Activated CD4-positive, alpha-beta T cell treated with anti-CD3 and anti-CD28 coated beads, Interleukin-2, Interleukin-6, amounts not matched to agents 100 ng/mL and 50 ng/mL, durations not matched to agents 16 hours and 8 hours (primary cell): ENCODE data around the gene TRAPPC2L.
A peak's percentile ranks its signal among the peaks of the same experiment; 100 is the strongest.
"Not testable (repeated sequence)": the region's sequence is repeated elsewhere in the genome, so short reads cannot be mapped to it uniquely, and the experiment has no call there.

Experiments
- DNase-seq: peaks from one replicate; pipeline ENCODE4 v3.0.0-alpha.2; 2020

TRAPPC2L gene

DNA sequence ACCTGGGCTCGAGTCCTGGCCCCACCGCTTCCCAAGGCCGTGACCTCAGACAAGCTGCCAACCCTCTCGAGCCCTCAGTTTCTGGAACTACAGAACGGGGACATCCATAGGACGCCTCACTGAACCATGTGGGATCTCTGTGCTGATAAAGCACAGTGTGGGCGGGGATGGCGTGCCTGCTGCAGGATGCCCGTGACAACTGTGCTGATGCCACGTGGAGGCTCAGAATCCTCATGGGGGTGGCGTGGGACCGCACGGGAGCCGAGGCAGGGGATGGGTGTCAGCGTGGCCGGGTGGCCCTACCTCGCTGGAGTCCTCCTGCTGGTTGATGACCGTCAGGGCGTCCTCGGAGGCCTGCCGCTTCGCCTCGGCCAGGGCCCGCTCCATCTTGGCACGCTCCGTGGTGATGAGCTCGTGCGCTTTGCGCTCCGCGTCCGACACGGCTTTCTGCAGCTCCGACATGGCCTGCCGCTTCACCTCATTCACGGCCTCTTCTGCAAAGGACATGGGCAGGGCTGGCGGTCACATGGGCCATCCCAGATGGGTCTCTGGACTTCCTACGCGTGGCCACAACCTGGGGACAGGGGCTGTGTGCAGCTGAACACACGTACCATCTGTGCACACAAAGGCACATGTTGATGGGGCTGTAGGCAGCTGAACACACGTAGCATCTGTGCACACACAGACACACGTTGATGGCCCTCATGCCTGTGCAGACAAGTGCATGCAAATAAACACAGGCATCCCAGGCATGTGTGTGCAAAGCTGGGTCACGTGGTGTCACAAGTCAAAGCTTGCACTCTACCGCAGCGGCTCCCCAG, 22.2 kb downstream of the TRAPPC2L start:
- no peak for DNase-seq

DNA sequence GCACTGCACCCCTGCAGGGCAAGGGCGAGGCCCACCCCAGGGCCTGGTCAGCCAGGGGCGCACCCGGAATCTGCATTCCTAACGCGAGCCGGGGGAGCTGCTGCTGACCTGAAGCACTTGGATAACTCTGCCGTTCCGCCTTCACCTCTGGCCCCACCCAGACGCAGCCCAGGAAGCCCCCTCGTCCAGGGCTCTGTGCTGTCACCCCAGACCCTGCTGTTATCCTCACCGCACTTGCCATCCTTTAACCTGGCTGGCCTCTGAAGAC, 22.8 kb downstream of the TRAPPC2L start:
- no peak for DNase-seq

DNA sequence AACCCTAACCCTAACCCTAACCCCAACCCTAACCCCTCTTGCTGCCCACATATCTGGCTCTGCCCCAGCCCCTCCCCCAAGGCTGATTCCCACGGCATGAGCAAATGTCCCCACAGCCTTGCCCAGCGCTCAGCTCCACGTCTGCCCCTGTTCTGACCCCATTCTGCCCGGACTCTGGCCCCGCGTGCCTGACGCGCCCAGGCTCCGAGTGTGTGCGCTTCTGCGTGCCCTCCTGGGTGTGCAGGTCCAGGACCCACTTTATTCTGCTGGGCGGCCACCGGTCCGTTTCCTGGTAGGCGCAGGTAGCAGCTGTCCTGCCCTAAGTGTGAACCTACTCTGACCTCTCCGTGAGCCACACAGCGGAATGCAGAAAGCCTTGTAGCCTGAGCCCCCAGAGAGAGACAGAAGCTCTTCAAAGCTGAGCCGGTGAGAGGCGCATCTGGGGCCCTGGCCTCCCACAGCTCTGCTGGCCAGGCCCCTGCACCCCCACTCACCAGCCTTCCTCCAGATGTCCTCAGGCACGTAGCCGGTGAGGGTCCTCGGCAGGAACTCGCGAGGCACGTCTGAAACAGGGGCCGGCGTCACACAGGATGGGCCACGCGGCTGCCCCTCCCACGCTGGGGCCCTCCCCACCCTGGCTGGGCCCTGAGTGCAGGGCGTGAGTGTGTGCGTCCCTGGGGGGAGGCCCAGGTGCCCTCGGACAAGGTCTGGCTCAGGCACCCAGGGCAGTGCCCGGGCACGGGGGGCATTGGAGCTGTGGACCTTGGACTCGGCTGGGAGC, 23.5 kb downstream of the TRAPPC2L start:
- no peak for DNase-seq

DNA sequence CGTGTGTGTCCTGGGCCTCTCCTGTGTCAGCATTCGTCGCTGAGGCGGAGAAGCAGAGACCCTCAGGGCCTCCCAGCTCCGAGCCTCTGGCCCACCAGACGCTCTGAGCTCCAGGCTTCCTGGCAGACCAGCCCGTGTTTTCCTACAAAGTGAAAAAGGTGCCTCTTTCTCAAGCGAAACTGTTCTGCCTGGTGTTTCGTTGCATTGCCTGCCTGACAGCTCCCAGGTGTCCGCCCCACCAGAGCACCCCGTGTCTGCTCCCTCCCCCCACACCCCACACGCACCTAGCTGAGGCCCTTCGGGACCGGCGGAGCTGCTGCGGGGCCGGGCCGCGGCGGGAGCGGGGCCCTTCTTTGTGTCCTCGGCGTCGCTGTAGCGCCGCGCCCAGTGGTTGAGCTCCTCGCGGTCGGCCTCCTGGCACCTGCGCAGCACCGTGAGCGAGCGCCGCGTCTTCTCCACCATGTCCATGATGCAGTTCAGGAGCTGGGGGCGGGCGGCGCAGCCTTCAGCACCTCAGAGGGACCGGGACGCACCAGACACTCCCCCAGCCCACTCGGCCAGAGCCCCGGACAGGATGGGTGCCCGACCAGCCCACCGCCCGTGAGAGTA, 24.2 kb downstream of the TRAPPC2L start:
- no peak for DNase-seq

DNA sequence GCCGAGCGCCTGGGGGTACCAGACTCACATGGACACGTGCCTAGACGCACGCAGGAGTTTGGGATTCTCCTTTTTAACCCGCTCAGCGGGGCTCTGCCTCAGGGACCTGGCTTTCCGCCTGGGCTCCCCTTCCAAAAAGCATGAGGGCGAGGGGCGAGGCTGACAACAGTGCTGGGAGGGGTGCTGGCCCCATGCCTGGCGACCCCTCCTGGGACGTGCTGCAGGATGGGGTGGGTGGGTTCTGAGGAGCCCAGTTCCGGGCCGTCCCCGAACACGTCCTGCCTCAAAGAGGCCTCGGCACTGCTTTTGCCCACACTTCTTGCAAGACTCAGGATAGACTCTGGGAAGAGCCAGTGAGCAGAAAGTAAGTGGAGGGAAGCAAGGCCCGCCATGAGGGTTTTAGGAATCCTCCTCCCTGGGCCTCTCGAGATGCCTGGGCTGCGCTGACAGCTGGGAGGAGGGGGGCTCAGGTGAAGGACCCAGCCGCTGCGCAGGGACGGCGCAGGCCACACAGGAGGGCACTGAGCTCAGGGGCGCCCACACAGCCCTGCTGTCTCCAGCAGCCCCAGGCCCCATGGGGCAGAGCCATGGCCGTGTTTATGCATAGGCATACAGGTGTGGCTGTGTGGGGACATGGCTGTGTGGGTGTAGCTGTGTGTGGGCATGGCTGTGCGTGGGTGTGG, 24.9 kb downstream of the TRAPPC2L start:
- DNase-seq = no peak

DNA sequence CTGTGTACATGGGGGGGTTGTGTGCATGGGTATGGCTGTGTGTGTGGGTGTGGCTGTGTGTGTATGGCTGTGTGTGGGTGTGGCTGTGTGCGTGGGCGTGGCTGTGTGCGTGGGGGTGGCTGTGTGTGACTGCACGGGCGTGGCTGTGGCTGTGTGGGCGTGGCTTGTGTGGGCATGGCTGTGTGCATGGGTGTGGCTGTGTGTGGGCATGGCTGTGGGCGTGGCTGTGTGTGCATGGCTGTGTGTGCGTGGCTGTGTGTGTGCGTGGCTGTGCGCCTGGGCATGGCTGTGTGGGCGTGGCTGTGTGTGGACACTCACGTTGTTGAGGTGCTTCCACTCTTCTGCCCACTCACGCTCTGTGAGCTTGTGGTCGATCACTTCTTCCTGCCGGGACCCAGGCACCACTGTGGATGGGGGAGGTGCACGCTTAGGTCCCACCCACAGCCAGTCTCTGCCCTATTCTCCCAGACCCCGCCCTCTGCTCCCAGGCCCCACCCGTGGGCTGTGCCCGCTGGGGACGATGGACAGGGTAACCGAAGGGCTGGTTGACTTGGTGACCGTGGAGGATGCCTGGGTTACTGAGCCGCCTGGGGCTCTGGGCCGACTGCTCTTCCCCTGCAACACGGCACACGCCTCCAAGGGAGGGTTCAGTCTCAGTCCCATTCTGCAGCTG, 25.6 kb downstream of the TRAPPC2L start:
- DNase-seq = peak; percentile 10

DNA sequence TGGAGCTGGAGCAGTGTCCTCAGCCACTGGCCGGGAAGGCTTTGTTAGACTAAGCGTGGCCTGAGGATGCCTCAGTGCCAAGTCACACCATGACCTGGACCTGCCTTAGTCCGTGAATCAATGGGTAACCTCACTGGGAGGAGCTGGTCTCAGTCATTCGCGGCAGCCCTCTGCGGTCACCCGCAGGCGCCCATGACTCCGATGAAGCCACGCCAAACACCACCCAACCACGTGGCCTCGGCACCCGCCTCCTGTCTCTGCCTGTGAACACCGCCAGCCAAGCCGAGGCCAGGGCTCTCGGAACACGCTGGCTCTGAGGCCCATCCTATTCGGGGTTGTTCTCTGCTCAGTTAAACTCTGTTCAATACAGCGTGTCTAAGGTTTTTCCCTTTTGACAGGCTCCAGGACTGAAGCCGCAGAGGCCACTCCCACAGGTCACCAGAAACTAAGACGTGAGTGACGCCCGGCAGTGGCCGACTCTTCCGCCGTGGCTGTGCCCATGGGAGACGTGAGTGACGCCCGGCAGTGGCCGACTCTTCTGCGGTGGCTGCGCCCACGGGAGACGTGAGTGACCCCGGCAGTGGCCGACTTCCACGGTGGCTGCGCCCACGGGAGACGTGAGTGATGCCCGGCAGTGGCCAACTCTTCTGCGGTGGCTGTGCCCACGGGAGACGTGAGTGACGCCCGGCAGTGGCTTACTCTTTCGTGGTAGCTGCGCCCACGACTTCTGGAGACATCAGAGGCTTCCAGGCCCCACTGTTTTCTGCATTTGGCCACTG, 26.4 kb downstream of the TRAPPC2L start:
- no peak for DNase-seq

DNA sequence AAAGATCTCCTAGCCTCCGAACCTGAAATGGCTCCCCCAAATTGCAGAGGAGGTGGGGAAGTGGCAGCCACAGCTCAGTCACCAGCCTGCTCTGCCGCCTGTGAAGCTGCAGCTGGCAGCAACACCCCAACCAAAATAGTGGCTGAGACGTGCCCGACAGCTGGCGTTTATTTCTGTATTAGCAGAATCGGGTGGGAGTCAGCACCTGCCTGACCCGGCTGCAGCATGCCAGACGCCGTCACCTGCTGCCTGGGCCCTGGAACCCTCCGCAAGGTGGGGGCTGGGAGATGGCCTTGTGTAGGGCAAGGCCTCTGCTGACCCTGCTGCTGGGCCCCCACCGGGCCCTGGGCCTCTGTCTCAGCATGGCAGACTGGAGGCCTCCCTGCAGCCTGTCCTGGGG, 27.0 kb downstream of the TRAPPC2L start:
- DNase-seq = no peak

DNA sequence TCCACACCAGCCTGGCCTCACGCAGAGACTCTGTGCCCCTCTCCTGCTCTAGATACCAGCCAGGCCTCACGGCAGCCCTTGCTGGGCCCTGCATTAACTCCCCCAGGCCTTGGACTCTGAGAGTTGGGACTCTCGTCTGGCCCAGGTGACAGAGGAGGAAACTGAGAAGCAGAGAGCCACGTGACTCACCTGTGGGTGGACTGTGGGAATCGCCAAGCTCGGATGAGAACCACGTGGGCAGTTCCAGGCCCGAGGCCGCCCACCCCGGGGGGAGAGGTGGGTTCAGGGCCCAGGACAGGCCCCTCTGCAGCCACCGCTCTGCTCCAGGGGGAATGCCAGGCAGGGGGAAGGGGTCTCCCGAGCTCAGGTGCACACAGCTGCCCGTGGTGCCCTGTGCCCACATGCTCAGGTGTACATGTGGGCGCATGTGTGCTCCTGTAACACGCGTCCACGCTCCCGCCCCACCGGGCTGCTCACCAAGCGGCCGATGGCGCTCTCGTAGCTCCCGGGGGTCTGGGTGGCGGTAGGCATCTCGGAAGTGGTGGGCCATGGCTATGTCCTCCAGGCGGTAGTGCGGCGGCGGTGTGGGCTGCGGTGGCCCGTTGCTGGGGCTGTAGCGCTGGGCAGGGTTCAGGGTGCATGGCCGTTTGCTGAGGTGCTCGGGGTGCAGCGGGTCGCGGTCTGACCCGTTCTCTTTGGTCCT, 27.8 kb downstream of the TRAPPC2L start:
- DNase-seq = no peak

DNA sequence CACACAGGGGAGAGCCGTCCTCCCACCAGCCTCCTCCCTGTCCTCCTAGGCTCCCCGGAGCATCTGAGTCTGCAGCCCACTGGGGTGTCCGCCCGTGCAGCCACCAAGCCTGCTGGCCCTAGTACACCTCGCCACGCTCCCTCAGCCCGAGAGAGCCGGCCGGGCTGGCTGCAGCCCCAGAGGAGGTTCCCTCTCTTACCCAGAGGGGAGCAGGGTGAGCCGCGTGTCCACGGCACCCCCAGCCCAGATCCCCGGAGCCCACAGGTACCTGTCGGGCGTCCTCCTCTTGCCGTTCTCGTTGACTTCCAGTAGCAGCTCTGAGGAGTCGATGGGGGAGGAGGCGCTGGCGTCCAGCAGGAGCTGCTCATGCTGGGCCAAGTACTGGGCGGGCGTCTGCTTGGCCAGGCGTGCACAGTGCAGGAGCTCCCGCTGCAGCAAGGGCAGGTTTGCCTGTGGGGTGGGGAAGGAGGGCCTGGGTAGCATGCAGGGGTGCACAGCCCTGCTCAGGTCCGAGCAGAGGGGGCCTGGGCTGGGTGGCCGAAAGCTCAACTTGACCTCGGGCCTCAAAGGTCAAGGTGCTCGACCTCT, 28.9 kb downstream of the TRAPPC2L start:
- no peak for DNase-seq

DNA sequence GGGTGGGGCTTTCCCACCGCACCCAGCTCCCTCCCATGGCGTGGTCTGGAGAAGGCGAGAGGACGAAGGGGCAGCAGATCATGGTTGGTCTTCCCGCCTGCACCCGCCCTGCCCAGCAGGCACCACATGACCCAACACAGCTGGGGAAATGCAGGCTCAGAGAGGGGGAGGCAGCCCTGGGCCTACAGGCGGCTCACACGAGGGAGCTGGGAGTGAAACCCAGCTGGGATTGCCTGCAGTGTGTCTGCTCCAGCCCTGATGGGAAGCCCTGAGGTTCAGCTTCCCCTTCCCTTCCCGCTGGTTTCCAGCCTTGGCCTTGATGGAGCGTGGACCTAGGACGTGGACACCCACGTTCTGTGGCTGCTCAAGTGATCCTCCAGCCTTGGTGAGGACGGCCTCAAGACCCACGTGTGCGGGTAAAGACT, 29.5 kb downstream of the TRAPPC2L start:
- no peak for DNase-seq

DNA sequence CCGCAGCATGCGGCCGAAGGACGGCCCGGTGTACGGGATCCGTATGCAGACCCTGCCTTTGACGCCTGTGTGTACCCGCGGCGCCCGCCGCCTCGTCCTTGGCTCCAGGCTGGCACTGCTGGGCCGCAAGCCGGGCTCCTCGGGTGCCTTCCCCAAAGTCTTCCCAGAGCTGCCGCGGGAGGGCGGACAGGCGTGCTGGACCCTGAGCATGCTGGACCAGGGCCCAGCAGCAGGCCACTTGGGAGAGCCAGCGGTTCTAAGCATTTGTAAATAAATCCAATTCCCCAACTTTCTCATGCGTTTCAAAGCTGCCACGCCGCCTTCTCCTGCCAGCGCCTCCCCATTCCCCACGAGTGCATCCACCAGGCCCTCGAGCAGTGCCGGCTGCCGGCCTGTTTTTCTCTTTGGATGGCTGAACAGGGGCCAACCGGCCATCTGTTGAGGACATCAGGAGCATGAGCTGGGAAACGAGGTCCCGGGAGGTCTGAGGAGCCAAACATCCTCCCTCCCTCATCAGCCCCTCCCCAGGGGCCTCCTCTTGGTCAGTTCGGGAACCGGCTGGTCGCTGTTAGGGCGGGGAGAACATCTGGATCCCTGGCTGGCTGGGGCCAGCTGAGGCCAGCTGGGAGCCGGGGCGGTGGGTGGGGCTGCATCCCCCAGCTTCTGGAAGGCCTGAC, 30.1 kb downstream of the TRAPPC2L start:
- DNase-seq = no peak

DNA sequence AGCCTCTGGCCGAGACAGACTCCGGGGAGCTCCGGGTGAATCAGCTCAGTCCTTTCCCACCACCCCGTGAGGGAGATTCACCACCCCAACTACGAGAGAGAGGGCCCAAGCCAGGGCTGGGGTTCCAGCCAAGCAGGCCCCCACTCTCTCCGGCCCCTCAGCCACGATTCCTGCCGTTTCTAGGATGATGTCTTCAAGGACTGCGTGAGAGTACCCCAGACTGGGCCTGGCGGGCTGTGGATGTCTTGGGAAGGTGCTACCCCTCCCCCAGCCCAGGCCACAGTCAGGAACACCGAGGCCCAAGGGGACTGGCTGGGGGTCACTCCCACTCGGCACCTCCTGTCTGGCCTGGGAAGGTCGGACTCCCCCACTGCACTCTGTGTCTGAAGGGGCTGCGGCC, 31.1 kb downstream of the TRAPPC2L start:
- DNase-seq = no peak

DNA sequence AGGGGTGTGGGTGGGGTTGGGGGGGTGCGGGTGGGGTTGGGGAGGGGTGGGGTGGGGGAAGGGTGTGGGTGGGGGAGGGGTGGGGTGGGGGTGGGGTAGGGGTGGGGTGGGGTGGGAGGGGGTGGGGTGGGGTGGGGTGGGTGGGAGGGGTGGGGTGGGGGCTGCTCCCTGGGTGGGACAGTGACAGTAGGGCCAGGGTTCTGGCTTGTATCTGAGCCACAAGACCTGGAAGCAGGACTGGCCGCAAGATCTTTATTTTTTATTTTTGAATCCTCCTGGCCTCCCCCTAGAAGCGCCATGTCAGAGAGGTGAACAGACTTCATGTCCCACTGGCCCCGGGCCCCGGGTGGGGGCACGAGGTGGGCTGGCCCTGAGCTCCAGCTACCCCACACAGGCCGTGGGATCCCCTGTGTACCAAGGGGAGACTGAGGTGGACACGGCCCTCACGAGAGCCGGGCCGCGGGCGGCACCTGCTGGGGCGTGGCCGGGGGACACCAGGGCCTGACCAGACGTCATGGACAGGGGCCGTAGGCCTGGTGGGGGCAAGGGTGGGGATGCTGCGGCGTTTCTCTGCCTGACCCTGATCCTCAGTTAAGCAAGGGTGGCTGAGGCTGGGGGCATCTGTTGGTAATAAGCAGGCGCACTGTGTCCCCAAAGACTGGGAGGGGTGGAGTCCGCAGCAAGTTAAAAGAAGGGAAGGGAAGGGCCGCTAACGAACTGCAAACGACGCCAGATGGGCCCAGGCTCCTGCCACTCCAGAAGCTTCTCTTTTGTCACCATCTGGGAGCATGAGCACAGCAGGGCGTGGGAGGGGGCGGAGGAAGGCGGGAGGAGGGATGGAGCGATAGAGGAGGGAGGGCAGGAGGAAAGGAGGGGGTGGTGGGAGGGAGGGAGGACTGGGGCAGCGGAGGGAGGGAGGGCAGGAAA, 31.8 kb downstream of the TRAPPC2L start:
- no peak for DNase-seq

DNA sequence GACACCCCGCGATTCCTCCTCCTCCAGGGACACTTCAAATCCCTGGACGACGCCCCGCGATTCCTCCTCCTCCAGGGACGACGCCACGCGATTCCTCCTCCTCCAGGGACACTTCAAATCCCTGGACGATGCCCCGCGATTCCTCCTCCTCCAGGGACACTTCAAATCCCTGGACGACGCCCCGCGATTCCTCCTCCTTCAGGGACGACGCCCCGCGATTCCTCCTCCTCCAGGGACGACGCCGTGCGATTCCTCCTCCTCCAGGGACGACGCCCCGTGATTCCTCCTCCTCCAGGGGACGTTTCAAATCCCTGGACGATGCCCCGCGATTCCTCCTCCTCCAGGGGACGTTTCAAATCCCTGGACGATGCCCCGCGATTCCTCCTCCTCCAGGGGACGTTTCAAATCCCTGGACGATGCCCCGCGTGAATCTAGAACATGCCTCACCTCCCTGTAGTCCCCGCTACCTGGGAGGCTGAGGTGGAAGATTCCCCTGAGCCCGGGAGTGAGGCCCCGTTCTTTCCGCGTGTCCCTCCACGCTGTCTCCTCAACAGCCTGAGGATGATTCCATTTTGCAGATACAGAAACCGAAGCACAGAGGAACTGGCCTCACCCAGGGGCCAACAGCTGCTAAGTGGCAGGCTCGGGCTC, 32.9 kb downstream of the TRAPPC2L start:
- not testable (repeated sequence) for DNase-seq

DNA sequence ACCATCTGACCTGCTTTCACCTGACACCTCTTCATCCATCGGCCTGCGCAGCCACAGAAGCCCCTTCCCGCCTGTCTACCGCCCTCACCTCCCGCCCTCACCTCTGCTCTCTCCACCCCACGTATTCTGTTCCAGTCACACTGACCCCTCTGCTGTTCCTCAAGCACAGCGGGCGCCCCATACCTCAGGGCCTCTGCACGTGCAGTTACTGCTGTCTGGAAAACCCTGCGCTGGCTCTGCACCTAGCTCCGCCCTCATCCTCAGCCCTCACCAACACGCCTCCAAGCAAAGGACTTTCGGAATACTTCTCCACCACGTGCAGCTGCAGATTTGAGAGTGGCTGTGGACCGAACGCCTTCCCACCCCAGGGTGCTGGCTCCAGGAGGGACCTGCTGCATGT, 34.2 kb downstream of the TRAPPC2L start:
- no peak for DNase-seq

DNA sequence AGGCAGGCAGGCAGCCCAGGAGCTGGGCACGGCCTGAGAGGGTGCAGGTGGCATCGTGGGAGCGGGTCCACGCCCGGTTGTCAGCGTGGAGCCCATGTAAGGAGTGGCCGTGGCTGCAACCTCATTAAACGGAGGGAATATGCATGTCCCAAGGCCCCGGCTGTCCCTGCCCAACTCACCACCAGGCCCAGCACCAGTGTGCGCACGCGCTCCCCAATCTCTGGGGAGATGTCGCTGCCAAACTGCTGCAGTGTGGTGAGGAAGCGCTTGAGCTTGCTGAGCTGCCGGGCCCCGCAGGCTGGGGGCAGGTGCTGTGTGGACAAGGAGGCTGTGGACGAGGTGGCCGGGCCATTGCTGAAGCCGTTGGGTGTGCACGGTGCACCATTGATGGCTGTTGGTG, 35.1 kb downstream of the TRAPPC2L start:
- no peak for DNase-seq

DNA sequence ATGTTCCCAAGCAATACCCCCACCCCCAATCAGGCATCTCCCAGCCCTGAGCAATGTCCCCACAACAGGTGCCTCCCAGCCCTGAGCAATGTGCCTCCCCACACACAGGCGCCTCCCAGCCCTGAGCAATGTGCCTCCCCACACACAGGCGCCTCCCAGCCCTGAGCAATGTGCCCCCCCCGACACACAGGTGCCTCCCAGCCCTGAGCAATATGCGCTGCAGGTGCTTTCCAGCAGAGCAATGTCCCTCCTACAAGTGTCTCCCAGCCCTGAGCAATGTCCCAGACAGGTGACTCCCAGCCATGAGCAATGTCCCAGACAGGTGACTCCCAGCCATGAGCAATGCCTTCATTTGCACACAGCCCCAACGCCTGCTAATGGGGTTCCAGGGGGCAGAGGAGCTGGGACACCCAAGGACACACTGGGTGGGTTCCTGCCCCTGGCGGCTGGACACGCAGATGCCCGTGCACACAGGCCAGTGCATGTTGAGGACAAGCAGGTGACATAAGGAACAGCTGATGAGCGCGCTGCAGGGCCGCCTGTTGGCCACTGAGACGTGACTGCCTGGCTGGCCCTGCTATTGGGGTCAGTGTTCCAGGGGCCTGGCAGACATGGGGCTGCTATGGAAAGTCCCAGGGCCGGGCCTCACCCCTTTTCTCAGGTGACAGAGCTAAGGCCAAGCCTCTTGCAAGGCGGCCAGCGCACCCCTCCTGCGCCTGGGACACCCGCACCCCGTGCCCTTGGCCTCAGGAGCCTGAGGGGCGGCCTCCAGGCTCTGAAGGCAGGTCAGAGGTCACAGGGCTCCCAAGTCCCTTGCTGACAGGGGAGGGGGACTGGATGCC, 36.4 kb downstream of the TRAPPC2L start:
- no peak for DNase-seq
